CMK (cell line): ENCODE results near the gene CEP85L.

Experiments used
- DNase-seq: peaks from one replicate; pipeline ENCODE4 v3.0.0-alpha.2; 2010; ENCODE audit warnings: low read depth

Gene CEP85L

DNA sequence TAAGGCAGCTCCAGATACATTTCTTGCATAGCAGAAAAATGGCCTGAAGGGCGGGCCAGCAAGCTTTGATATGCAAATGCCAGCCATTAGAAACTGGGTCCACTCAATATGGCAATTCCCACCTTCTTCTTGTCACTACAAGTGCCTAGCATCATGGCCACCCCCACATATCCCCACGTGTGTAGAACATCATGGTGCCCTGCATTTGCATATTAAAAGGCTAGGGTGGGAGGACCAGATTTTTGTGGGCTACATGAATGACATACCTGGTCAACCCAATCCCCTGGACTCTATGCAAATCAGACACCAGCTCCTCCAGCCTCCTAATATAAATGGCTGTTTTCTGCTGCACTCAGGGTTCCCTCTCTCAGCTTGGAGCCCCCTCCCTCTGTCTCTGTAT, 71.6 kb downstream of the CEP85L start:
- DNase-seq, result no peak

DNA sequence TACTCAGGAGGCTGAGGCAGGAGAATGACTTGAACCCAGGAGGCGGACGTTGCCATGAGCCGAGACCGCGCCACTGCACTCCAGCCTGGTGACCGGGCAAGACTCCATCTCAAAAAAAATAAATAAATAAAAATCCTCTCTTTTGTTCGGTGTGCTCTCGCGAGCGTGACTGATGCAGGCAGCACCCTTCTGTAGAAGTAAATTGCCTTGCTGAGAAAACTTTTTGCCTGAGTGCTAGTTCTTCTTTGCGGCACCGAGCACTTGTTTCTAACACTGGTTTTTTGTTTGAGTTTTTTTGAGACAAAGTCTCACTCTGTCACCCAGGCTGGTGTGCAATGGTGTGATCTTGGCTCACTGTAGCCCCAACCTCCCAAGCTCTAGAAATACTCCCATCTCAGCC, 72.8 kb downstream of the CEP85L start:
- no peak for DNase-seq

DNA sequence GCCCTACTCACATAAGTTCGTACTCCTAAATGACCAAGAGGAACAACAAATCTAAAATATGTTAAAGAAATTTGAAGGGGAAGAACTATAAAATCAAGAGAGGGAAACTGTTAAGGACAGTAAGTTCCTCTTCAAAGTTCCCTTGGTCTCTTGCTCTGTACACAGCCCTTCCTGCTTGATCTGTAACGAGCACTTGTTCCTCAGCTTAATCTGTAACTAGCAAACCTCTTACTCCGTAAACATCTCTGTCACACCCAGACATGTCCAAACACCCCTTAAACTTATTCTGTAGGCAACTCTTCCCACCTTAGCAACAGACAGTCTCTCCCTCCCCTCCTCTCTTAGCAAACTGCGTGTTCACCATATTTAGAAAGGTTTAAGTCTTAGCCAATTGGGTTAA, 73.4 kb downstream of the CEP85L start:
- DNase-seq, result no peak

DNA sequence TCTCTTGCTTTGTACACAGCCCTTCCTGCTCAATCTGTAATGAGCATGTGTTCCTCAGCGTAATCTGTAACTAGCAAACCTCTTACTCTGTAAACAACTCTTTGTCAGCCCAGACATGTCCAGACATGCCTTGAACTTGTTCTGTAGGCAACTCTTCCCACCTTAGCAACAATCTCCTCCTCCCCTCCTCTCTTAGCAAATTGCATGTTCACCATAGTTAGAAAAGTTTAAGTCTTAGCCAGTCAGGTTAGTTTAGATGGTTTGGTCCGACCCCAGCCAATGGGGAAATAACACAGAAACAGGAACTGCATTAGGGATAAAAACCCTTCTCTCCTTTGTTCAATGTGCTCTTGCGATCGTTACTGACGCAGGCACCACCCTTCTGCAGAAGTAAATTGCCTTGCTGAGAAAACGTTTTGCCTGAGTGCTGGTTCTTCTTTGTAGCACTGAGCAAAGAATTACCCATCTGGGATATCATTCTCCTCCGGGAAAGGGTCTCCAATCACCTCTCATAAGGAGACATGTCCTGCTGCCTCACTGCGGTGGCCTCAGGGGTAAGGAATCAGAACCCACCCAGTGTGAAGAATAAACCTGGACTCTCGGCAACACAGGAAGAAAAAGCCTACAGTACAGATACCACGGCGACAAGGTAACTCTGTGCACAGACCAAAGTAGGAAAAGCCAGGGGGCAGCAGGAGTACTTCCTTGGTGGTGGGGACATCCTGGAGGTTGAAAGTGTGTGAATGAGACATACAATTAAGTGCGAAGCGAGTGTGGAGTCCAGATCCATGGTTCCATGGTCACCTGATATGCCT, 77.1 kb downstream of the CEP85L start:
- no peak for DNase-seq

DNA sequence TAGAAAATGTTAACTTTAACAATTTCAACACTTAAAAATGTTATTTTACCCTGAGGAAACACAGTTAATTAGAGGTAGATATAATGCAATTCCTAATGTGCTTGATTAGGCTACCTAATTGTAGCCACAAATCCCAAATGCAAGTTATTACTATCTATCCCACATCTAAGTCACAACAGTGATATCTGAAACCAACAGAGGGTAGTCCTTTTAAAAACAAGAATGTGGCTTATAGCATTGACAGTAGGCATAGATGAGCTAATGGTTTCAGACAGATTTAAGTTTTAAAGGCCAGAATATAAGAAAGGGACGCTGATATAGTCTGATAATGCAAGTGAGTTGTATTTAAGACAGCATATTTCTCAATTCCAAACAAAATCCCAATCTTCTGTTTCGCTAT, 80.3 kb downstream of the CEP85L start:
- no peak for DNase-seq

DNA sequence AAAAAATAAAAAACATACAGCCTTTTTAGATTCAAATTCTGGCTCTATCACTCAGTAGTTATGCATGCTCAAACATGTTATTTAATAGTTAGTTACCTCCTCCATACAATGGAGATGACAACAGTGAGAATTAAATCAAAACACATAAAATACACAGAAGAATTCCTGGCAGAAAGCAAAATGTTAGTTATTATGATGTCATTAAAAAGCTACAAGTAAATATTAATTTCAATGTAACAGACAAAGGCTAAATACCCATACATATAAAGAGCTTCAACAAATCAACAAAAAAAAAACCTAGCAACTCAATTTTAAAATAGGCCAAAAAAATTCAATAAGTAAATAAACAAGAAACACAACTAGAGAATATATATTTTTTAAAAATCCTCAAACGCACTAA, 81.9 kb downstream of the CEP85L start:
- no peak for DNase-seq

- no peak for DNase-seq
Measured at GRCh38 chr6:118567974-118568373, 83.4 kb downstream of the CEP85L start.

- DNase-seq, result no peak
Measured at GRCh38 chr6:118565311-118565960, 86.0 kb downstream of the CEP85L start.

- no peak for DNase-seq
Measured at GRCh38 chr6:118562959-118563358, 88.4 kb downstream of the CEP85L start.

GRCh38 chr6:118562248-118562647, 89.1 kb downstream of the CEP85L start:
- DNase-seq, result no peak

GRCh38 chr6:118559659-118560058, 91.7 kb downstream of the CEP85L start:
- DNase-seq, result no peak

- peak; percentile 8 for DNase-seq
Measured at GRCh38 chr6:118558464-118559217, 92.8 kb downstream of the CEP85L start.

- no peak for DNase-seq
Measured at GRCh38 chr6:118554698-118555097, 96.7 kb downstream of the CEP85L start.

- DNase-seq, result no peak
Measured at GRCh38 chr6:118553132-118553531, 98.3 kb downstream of the CEP85L start.

- peak; percentile 14 for DNase-seq
Measured at GRCh38 chr6:118551063-118552053, 100.0 kb downstream of the CEP85L start.

DNA sequence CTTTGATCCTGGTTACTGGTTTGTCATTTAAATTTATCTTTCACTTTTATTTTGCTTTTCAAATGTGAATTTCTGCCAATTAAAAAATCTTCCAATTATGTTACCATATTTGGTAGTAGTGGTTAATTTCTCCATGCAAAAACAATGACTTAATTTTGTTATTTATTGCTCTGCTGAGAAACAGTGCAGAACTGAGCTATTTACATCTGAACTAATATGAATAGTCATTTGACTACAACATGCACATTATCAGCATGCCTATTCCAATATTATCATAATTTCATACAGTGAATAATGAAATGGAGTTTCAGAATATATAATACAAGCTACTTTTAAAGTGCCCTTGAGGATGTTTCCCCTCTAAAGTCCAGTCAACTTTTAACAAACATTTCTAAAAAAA, 102.8 kb downstream of the CEP85L start:
- DNase-seq, result no peak

- DNase-seq, result no peak
Measured at GRCh38 chr6:118548136-118548535, 103.3 kb downstream of the CEP85L start, which contains the start of gene PLN. Gene PLN (plus strand): TSS chr6:118548296. CDS start chr6:118558922, 10,626 bp downstream.

DNA sequence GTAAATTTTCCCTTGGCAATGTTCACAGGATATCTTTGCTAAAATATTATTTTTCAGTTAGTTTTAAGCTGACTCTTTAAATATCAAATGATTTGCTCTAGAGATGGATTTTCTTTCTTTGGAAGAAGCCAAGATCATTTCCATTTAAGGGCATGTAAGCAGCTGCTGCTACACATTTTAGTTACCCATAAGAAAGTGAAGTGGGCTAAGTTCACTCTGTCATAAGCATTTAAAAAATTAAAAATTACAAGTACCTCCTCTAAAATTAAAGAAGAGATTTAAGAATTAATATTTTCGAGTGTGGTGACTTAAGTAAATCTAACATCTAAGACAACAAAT, 104.5 kb downstream of the CEP85L start:
- DNase-seq, result no peak

GRCh38 chr6:118546164-118546879, 105.1 kb downstream of the CEP85L start:
- no peak for DNase-seq

GRCh38 chr6:118544105-118544504, 107.3 kb downstream of the CEP85L start:
- no peak for DNase-seq
